Liver (tissue), 3 donors: Measurements from ENCODE around the gene GOSR2.

Experiments used
- CTCF ChIP-seq: fragments of 150-350 bp; IDR thresholded peaks from 2 replicates; pipeline ENCODE4 v1.5.1; 2017; ENCODE audit warnings: improper control_type of control experiment, low read depth, low read length; ENCODE audit not compliant: missing input control
- EGR1 ChIP-seq, 2 donors: IDR thresholded peaks; 2 replicates each; pipeline ENCODE4 v1.6.1; 2016 to 2018; ENCODE audit warnings: antibody characterized with exemption in 2 of 2, low read depth in 2 of 2
- FOXA1 ChIP-seq: IDR thresholded peaks from 2 replicates; pipeline ENCODE4 v1.6.1; 2016; ENCODE audit warnings: antibody characterized with exemption
- FOXA2 ChIP-seq: IDR thresholded peaks from 2 replicates; pipeline ENCODE4 v1.6.1; 2016; ENCODE audit warnings: antibody characterized with exemption
- GABPA ChIP-seq, 2 donors: IDR thresholded peaks in 1 of 2; conservative IDR thresholded peaks in 1 of 2; 2 replicates each; pipeline ENCODE4 v1.6.1; 2016; ENCODE audit warnings: antibody characterized with exemption in 2 of 2, mild to moderate bottlenecking in 1 of 2, moderate library complexity in 1 of 2
- JUND ChIP-seq, 2 donors: IDR thresholded peaks; 2 replicates each; pipeline ENCODE4 v1.6.1; 2016; ENCODE audit warnings: antibody characterized with exemption in 2 of 2
- MAX ChIP-seq: IDR thresholded peaks from 2 replicates; pipeline ENCODE4 v1.6.1; 2016; ENCODE audit warnings: antibody characterized with exemption
- RAD21 ChIP-seq, 2 donors: IDR thresholded peaks; 2 replicates each; pipeline ENCODE4 v1.6.1; 2016; ENCODE audit warnings: antibody characterized with exemption in 2 of 2, mild to moderate bottlenecking in 2 of 2
- REST ChIP-seq: IDR thresholded peaks from 2 replicates; pipeline ENCODE4 v1.6.1; 2016; ENCODE audit warnings: antibody characterized with exemption, mild to moderate bottlenecking
- SP1 ChIP-seq: IDR thresholded peaks from 2 replicates; pipeline ENCODE4 v1.6.1; 2018; ENCODE audit warnings: antibody characterized with exemption, mild to moderate bottlenecking
- TAF1 ChIP-seq: conservative IDR thresholded peaks from 2 replicates; pipeline ENCODE4 v1.6.1; 2016; ENCODE audit warnings: antibody characterized with exemption, mild to moderate bottlenecking
- YY1 ChIP-seq: IDR thresholded peaks from 2 replicates; pipeline ENCODE4 v1.6.1; 2016; ENCODE audit warnings: antibody characterized with exemption, mild to moderate bottlenecking
- ZBTB33 ChIP-seq: IDR thresholded peaks from 2 replicates; pipeline ENCODE4 v1.6.1; 2016; ENCODE audit warnings: antibody characterized with exemption
- donor health status: healthy.
- donor health status: healthy.

GRCh38 chr17:46884552-46884951 is 38.4 kb upstream of the GOSR2 start:
- TF ChIP-seq CTCF (no peak), EGR1 (IDR thresholded peaks at IDR 0.05; ENCODE audit: low read depth in 2 of 2) (no peak), TAF1 (no peak), MAX (no peak), RAD21 (IDR thresholded peaks at IDR 0.05) (no peak), ZBTB33 (no peak), FOXA1 (no peak), YY1 (no peak), SP1 (no peak), FOXA2 (no peak), REST (no peak), GABPA (IDR thresholded peaks at IDR 0.05 in 1 of 2, conservative IDR thresholded peaks at IDR 0.05 in 1 of 2) (no peak), JUND (IDR thresholded peaks at IDR 0.05) (no peak)
